Measurements from ENCODE around the gene USP6NL. TPM values are rescaled to one million over a fixed set of nuclear protein-coding genes. Genes with fewer than 3 reads are reported as not detected.

The USP6NL gene
- polyA plus RNA-seq, 1 donor (not counting 4 experiments of a cell fraction or from before 2014, with no cell fraction given): 8.7 TPM

GRCh38 chr10:11425296-11425610 is 186.2 kb downstream of the USP6NL start:
- Histone ChIP-seq H3K27ac (ENCODE audit: control insufficient read depth, insufficient read depth, low read length) (no peak overlapping the region), H3K4me1 (ENCODE audit: control insufficient read depth, extremely low read depth, insufficient read depth, low read length) (no peaks in the 10 kb centered on the region), H3K4me2 (ENCODE audit: control insufficient read depth, extremely low read depth, insufficient read depth, low read depth, low read length) (no peak overlapping the region), H4K20me1 (ENCODE audit: control insufficient read depth, extremely low read depth, insufficient read depth, low read length) (no peaks in the 10 kb centered on the region), H2AFZ (ENCODE audit: control insufficient read depth, low read length) (no peak overlapping the region), H3K9me1 (ENCODE audit: control insufficient read depth, extremely low read depth, insufficient read depth, low read length) (no peaks in the 10 kb centered on the region), H3K36me3 (ENCODE audit: control insufficient read depth in 2 of 2, extremely low read depth in 1 of 2, insufficient read depth in 2 of 2, low read length in 2 of 2) (no peaks in the 10 kb centered on the region), H3K9ac (ENCODE audit: control insufficient read depth, extremely low read depth, insufficient read depth, low read length) (no peak overlapping the region), H3K4me3 (ENCODE audit: control insufficient read depth in 2 of 3, extremely low read depth in 1 of 3, insufficient read depth in 2 of 3, low read depth in 1 of 3, low read length in 3 of 3) (no peak overlapping the region), H3K9me3 (ENCODE audit: control insufficient read depth, low read depth, low read length) (peaks cover 5% of the 10 kb centered on the region), H3K79me2 (ENCODE audit: control insufficient read depth, insufficient read depth, low read length) (no peaks in the 10 kb centered on the region), H3K27me3 (ENCODE audit: control insufficient read depth, extremely low read depth, insufficient read depth, low read length) (no peaks in the 10 kb centered on the region)
- TF ChIP-seq EZH2 (IDR thresholded peaks at IDR 0.05; ENCODE audit: low read length) (no peak), CTCF (optimal IDR thresholded peaks at IDR 0.05 in 1 of 3, IDR thresholded peaks at IDR 0.05 in 1 of 3, conservative IDR thresholded peaks at IDR 0.05 in 1 of 3; ENCODE audit: extremely low read depth in 1 of 3, insufficient read depth in 2 of 3, low read length in 3 of 3) (no peak)
- DNase-seq (ENCODE audit: low read depth, low spot score) (no peak), FAIRE-seq (no peak)
- dilution Hi-C loops (cut with MboI; ENCODE audit: extremely low pct_ligation_motif_present, low sequenced_read_pairs): no loop called here

GRCh38 chr10:11424456-11425295 is 186.8 kb downstream of the USP6NL start:
- no peaks in the 10 kb centered on the region for H4K20me1 ChIP-seq (ENCODE audit: control insufficient read depth, extremely low read depth, insufficient read depth, low read length)
- H3K4me1 ChIP-seq (ENCODE audit: control insufficient read depth, extremely low read depth, insufficient read depth, low read length): no peaks in the 10 kb centered on the region
- no peak overlapping the region for H3K27ac ChIP-seq (ENCODE audit: control insufficient read depth, insufficient read depth, low read length)
- no peak overlapping the region for H3K9ac ChIP-seq (ENCODE audit: control insufficient read depth, extremely low read depth, insufficient read depth, low read length)
- no peaks in the 10 kb centered on the region for H3K9me1 ChIP-seq (ENCODE audit: control insufficient read depth, extremely low read depth, insufficient read depth, low read length)
- no peaks in the 10 kb centered on the region for H3K36me3 ChIP-seq (ENCODE audit: control insufficient read depth in 2 of 2, extremely low read depth in 1 of 2, insufficient read depth in 2 of 2, low read length in 2 of 2)
- H3K4me2 ChIP-seq (ENCODE audit: control insufficient read depth, extremely low read depth, insufficient read depth, low read depth, low read length): no peak overlapping the region
- no peaks in the 10 kb centered on the region for H3K27me3 ChIP-seq (ENCODE audit: control insufficient read depth, extremely low read depth, insufficient read depth, low read length)
- no peak for DNase-seq (ENCODE audit: low read depth, low spot score)
- no peak overlapping the region for H2AFZ ChIP-seq (ENCODE audit: control insufficient read depth, low read length)
- dilution Hi-C loops (cut with MboI; ENCODE audit: extremely low pct_ligation_motif_present, low sequenced_read_pairs): no loop called here
- no peak for TF ChIP-seq EZH2 (IDR thresholded peaks at IDR 0.05; ENCODE audit: low read length)
- TF ChIP-seq CTCF (optimal IDR thresholded peaks at IDR 0.05 in 1 of 3, IDR thresholded peaks at IDR 0.05 in 1 of 3, conservative IDR thresholded peaks at IDR 0.05 in 1 of 3; ENCODE audit: extremely low read depth in 1 of 3, insufficient read depth in 2 of 3, low read length in 3 of 3): peak; percentile 79 to 86 (median 80)
- no peak overlapping the region for H3K4me3 ChIP-seq (ENCODE audit: control insufficient read depth in 2 of 3, extremely low read depth in 1 of 3, insufficient read depth in 2 of 3, low read depth in 1 of 3, low read length in 3 of 3)
- H3K9me3 ChIP-seq (ENCODE audit: control insufficient read depth, low read depth, low read length): peaks cover 5% of the 10 kb centered on the region
- H3K79me2 ChIP-seq (ENCODE audit: control insufficient read depth, insufficient read depth, low read length): no peaks in the 10 kb centered on the region
- no peak for FAIRE-seq
